ENCODE measurements around the gene DLL1.

Gene DLL1

GRCh38 chr6:170295510-170296422 is 4.9 kb upstream of the DLL1 start:
- DNase-seq (ENCODE audit: low read depth in 3 of 3) = peak in 1 of 3 experiments; percentile 51

- DNase-seq (ENCODE audit: low read depth in 3 of 3) = no peak
Measured at GRCh38 chr6:170294813-170295509, 4.1 kb upstream of the DLL1 start.

DNA sequence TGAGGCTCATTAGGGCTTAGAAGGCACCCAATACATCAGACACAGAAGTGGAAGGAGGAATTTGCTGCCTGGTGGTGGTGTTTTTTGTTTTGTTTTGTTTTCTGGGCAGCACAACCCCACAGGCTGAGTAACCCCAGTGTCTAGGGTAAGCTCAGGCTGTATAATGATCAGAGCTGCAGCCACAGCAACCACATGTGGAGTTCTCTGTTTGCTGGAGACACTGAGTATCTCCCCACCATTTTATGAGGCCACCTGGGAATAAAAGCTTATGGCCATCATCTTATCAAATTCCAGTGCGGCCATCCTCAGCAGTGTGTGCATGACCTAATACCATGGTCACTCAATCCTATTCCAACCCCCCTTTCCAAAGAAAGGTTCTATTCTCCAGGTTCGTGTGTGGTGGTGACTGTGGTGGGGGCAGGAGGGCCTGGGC is 3.4 kb upstream of the DLL1 start:
- DNase-seq (ENCODE audit: low read depth in 3 of 3) = no peak

- DNase-seq (ENCODE audit: low read depth in 3 of 3) = no peak
Measured at GRCh38 chr6:170293341-170294231, 2.7 kb upstream of the DLL1 start.

- no peak for DNase-seq (ENCODE audit: low read depth in 3 of 3)
Measured at GRCh38 chr6:170292407-170293158, 1.7 kb upstream of the DLL1 start.

GRCh38 chr6:170292111-170292406 is 1.2 kb upstream of the DLL1 start:
- DNase-seq (ENCODE audit: low read depth in 3 of 3) = no peak

DNA sequence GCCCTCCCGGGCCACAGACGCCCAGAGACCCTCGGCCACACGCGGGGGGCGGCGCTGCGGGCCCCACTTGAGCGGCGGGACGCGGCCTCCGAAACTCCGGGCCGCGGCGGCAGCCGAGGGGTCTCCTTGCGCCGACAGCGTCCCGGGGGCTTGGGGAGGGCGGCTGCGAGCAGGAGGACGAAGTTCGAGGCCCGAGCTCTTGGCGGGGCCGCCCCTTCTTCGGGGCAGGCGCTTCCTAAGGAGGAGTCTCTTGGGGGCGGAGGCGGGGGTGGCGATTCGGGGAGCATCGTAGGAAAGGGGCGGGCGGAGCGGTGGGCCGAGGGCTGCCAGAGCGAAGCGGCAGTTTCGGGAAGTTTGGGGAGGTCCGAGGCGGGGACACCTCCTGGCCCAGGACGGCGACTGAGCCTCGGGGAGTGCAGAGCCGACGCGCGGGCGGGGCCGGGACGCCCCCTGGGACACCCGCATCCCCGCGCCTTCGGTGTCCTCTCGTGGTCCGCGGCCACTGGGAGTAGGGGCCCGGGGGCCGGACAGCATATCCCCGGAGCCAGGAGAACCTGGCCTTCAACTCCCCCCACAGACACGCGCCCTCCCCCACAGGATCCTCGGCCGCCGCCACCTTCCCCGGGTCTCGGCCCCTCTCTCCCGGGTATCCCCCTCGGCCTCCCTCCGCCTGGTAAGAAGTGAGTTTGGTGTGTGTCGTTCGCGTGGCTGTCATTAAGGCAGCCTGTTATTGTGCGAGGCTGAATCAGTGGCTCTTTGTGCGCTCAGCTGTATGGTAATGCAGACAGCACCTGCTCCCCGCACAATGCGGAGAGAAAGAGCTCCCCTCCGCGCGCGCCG is 613 bp upstream of the DLL1 start:
- DNase-seq (ENCODE audit: low read depth in 3 of 3) = no peak

DNA sequence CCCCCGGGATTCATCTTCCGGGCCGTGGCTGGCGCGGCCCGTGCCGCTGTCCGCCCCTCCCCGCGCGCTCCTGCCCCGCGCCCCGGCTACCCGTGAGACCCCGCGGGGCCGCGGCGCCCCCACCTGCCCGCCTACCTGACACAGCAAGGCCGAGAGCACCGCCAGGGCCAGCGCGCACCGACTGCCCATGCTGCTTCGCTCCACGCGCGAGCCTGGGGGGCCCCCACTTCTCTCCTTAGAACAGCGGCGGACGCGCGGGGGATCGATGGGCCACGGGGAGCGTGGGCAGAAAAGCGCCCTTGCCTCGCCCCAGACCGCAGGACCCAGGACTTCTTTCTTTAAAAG is 955 bp downstream of the DLL1 start:
- no peak for DNase-seq (ENCODE audit: low read depth in 3 of 3)

DNA sequence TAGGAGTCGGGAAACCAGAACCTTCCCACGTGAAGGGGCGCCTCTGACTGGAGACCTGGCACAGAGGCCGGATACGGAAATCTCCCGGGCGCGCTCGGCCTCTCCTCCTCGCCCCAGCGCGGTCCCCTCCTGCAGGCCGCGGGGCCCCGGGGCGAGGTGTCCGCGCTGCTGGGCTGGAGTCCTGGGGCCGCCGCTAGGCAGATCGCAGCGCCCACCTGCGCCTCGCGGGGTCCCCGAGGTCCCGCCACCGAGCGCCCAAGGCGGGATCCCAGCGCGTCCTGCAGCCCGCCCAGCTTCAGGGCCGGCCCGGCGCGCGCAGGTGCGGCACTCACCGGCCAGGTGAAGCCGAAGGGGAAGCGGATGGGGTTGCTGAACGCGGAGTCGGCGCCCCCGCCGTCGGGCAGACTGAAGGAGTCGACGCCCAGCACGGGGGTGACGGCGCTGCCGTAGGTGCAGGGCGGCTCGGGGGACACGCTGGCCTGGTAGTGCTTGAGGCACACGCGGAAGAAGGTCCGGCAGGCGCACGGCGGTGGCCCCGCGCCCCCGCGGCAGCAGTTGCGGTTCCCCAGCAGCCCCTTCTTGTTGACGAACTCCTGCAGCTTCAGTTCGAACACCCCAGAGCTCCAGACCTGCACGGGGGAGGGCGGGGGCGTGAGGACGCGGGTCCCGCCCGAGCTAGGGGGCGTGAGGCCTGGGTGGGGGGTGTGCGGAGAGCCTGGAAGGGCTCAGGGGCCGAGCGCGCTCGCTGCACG is 1.5 kb downstream of the DLL1 start:
- no peak for DNase-seq (ENCODE audit: low read depth in 3 of 3)

- no peak for DNase-seq (ENCODE audit: low read depth in 3 of 3)
Measured at GRCh38 chr6:170288852-170289179, 2.1 kb downstream of the DLL1 start.

GRCh38 chr6:170288091-170288631 is 2.7 kb downstream of the DLL1 start:
- DNase-seq (ENCODE audit: low read depth in 3 of 3) = no peak

GRCh38 chr6:170287371-170287876 is 3.5 kb downstream of the DLL1 start:
- DNase-seq (ENCODE audit: low read depth in 3 of 3) = no peak

DNA sequence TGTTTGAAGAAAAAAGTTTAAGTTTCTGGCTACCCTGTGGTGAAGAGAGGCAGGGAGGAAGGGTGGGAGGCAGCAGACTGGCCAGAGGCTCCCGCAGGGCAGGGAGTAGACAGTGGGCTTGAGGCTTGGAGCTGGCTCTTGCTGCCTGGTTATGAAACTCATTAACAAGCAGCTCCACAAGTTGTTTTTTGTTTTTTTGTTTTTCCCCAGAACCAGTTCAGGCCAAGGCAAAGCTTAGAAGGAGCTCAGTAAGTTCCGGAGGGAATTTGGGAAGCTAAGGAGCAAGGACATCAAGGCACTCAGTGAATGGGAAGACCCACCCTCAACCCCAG is 4.0 kb downstream of the DLL1 start:
- DNase-seq (ENCODE audit: low read depth in 3 of 3) = no peak

GRCh38 chr6:170286246-170286933 is 4.5 kb downstream of the DLL1 start:
- DNase-seq (ENCODE audit: low read depth in 3 of 3) = no peak

- no peak for DNase-seq (ENCODE audit: low read depth in 3 of 3)
Measured at GRCh38 chr6:170285482-170285881, 5.4 kb downstream of the DLL1 start.

- no peak for DNase-seq (ENCODE audit: low read depth in 3 of 3)
Measured at GRCh38 chr6:170284866-170285469, 5.9 kb downstream of the DLL1 start.

GRCh38 chr6:170284126-170284773 is 6.6 kb downstream of the DLL1 start:
- DNase-seq (ENCODE audit: low read depth in 3 of 3) = no peak

All from stimulated activated CD4-positive, alpha-beta T cell treated with anti-CD3 and anti-CD28 coated beads, TNF-alpha, amount 100 ng/mL, for 24 hours (primary cell).